Left ventricle myocardium inferior (tissue), 1 donor: ENCODE results near the gene PPP1R18. TPM values are rescaled to one million over a fixed set of nuclear protein-coding genes. Genes with fewer than 3 reads are reported as not detected.

Experiments
- DNase-seq: peaks from one replicate; pipeline ENCODE4 v3.0.0-alpha.2; 2020
- H3K27ac ChIP-seq: fragments of 200-600 bp; replicated peaks from 2 replicates; pipeline ENCODE4 v1.8.0; 2021
- H3K27me3 ChIP-seq: fragments of 200-600 bp; 2 replicates; pipeline ENCODE4 v1.8.0; 2021; ENCODE audit warnings: low read depth
- H3K36me3 ChIP-seq: fragments of 200-600 bp; 2 replicates; pipeline ENCODE4 v1.8.0; 2021
- H3K4me1 ChIP-seq: fragments of 200-600 bp; 2 replicates; pipeline ENCODE4 v1.8.0; 2021
- H3K4me3 ChIP-seq: fragments of 200-600 bp; 2 replicates; pipeline ENCODE4 v1.8.0; 2021; ENCODE audit warnings: mild to moderate bottlenecking, moderate library complexity
- H3K9me3 ChIP-seq: fragments of 200-600 bp; replicated peaks from 2 replicates; pipeline ENCODE4 v1.8.0; 2021
- CTCF ChIP-seq: fragments of 200-600 bp; IDR thresholded peaks from 2 replicates; pipeline ENCODE4 v1.8.0; 2021; ENCODE audit warnings: antibody characterized with exemption, mild to moderate bottlenecking, borderline replicate concordance
- intact Hi-C: fragments of 100-400 bp; cut with micrococcal nuclease; formaldehyde crosslinking; loops from one replicate; pipeline ENCODE4 v1.11.0; 2022
- total RNA-seq: library from RNA; stranded (reverse); fragmentation: NEBNext Ultra II Directional; extraction: Animal tissue kit (Norgen Biotek cat#: 25700); gene quantifications from one replicate; pipeline ENCODE4 v1.2.1, GENCODE V29; 2021
- donor health status: DM: no; HTN: yes; CAD: no; lungs with severe emphysema.

The PPP1R18 gene
- total RNA-seq, 1 donor from 2014 or later: 14.5 TPM

- no peaks in the 10 kb centered on the region for H3K27me3 ChIP-seq
- no peaks in the 10 kb centered on the region for H3K9me3 ChIP-seq
- no peak for TF ChIP-seq CTCF
- no peak overlapping the region for H3K4me3 ChIP-seq
- H3K4me1 ChIP-seq: peaks cover 5% of the 10 kb centered on the region
- no peak overlapping the region for H3K27ac ChIP-seq
- peaks cover 23% of the 10 kb centered on the region for H3K36me3 ChIP-seq
- no peak for DNase-seq
- intact Hi-C loops: no loop called here
Measured at GRCh38 chr6:30641048-30641447, 45.4 kb downstream of the PPP1R18 start.

DNA sequence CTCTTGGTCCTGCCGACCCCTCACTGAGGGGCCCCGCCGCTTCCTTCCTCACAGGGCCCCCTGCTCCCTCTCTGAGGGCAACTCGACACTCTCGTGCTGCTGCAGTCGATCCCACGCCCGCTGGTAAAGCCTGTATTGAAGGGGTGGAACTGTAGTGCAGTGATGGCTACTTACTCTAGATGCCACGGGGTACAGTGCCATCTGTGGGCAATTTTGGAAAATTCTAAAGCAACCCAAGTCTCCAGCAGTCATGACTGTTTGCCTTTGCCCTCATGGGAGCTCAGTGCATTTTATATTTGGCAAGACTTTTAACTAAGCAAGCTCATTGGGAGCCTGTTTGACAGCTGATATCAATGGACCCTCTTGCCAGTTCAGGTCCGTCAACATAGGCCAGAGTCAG lies 46.0 kb downstream of the PPP1R18 start:
- peaks cover 23% of the 10 kb centered on the region for H3K36me3 ChIP-seq
- no peak for TF ChIP-seq CTCF

DNA sequence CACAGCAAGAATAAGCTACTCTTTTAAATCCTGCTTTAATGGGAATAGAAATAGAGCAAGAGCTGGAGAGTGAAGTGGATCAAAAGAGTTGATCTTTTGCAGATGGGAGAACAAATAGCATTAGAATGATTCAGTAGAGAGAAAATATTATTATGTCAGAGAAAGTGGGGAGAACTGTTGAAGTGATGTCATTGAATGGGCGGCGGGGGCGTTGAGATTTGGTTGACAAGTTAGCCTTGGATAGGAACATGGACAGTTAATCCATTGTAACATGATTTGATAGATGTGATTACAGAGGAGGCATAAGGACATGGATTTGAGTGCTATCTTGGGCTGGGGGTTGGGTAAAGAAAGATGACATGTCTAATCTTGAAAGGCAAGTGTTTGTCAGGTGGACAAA lies 50.6 kb downstream of the PPP1R18 start:
- Histone ChIP-seq H3K27me3 (no peaks in the 10 kb centered on the region), H3K9me3 (no peaks in the 10 kb centered on the region), H3K4me1 (no peaks in the 10 kb centered on the region), H3K4me3 (no peak overlapping the region), H3K36me3 (peaks cover 19% of the 10 kb centered on the region), H3K27ac (no peak overlapping the region)
- TF ChIP-seq CTCF: no peak
- intact Hi-C loops: no loop called here
- DNase-seq: no peak

More for the DNA sequence above, 46.0 kb downstream of the PPP1R18 start:
- Histone ChIP-seq H3K4me3 (no peak overlapping the region), H3K9me3 (no peaks in the 10 kb centered on the region), H3K27ac (no peak overlapping the region), H3K4me1 (no peaks in the 10 kb centered on the region), H3K27me3 (no peaks in the 10 kb centered on the region)
- no peak for DNase-seq
- intact Hi-C loops: no loop called here

GRCh38 chr6:30626484-30627366 lies 59.7 kb downstream of the PPP1R18 start, which contains the start of gene ATAT1:
Gene ATAT1, plus strand, starts transcription at chr6:30626874.
- intact Hi-C loops: no loop called here
- Histone ChIP-seq H3K9me3 (no peaks in the 10 kb centered on the region), H3K36me3 (peaks cover 60% of the 10 kb centered on the region), H3K4me1 (peaks cover 16% of the 10 kb centered on the region), H3K27ac (peak within 1 kb of the TSS; percentile 93), H3K27me3 (no peaks in the 10 kb centered on the region), H3K4me3 (peak within 1 kb of the TSS; percentile 76)
- TF ChIP-seq CTCF: peak; percentile 60
- peak; percentile 92 for DNase-seq

Other genes with a start within 250 kb of the PPP1R18 start
- 142 TPM for gene HLA-E, start 197.1 kb downstream of the PPP1R18 start, total RNA-seq
- 18.3 TPM for gene GNL1, start 130.2 kb downstream of the PPP1R18 start, total RNA-seq
- 2.0 TPM for gene PRR3, start 129.3 kb downstream of the PPP1R18 start, total RNA-seq
- gene ABCF1, start 115.2 kb downstream of the PPP1R18 start, total RNA-seq: 38.8 TPM
- 31.5 TPM for gene PPP1R10, start 69.4 kb downstream of the PPP1R18 start, total RNA-seq
- gene MRPS18B, start 68.8 kb downstream of the PPP1R18 start, total RNA-seq: 119 TPM
- gene ATAT1, start 59.8 kb downstream of the PPP1R18 start, total RNA-seq: 2.7 TPM
- gene C6orf136, start 39.5 kb downstream of the PPP1R18 start, total RNA-seq: 57.3 TPM
- gene DHX16, start 13.6 kb downstream of the PPP1R18 start, total RNA-seq: 22.1 TPM
- gene NRM, start 4.3 kb upstream of the PPP1R18 start, total RNA-seq: 3.7 TPM
- 14.1 TPM for gene MDC1, start 30.6 kb upstream of the PPP1R18 start, total RNA-seq
- 187 TPM for gene TUBB, start 33.7 kb upstream of the PPP1R18 start, total RNA-seq
- 223 TPM for gene FLOT1, start 56.0 kb upstream of the PPP1R18 start, total RNA-seq
- 41.4 TPM for gene IER3, start 57.9 kb upstream of the PPP1R18 start, total RNA-seq
- 28.2 TPM for gene DDR1, start 197.9 kb upstream of the PPP1R18 start, total RNA-seq
- gene GTF2H4, start 221.6 kb upstream of the PPP1R18 start, total RNA-seq: 23.0 TPM
- gene VARS2, start 227.6 kb upstream of the PPP1R18 start, total RNA-seq: 21.0 TPM
- gene SFTA2, start 245.5 kb upstream of the PPP1R18 start, total RNA-seq: not detected